ENCODE measurements around the gene THSD7B. TPM values are rescaled to one million over a fixed set of nuclear protein-coding genes. Genes with fewer than 3 reads are reported as not detected.
"Not testable (repeated sequence)": the region's sequence is repeated elsewhere in the genome, so short reads cannot be mapped to it uniquely, and the experiment has no call there.

The THSD7B gene
- polyA plus RNA-seq, 5 donors: 1.9 to 4.8 (median 3.1) TPM

GRCh38 chr2:137039482-137040152, 274.3 kb downstream of the THSD7B start:
- no peak for DNase-seq

GRCh38 chr2:137047369-137047768, 282.0 kb downstream of the THSD7B start:
- DNase-seq: no peak

- no peak for DNase-seq
Observed at GRCh38 chr2:137048455-137048854, 283.1 kb downstream of the THSD7B start.

- no peak for DNase-seq
Observed at GRCh38 chr2:137049518-137049917, 284.2 kb downstream of the THSD7B start.

GRCh38 chr2:137050949-137051348, 285.6 kb downstream of the THSD7B start:
- no peak for DNase-seq

- DNase-seq: no peak
Observed at GRCh38 chr2:137051778-137052398, 286.5 kb downstream of the THSD7B start.

- no peak for DNase-seq
Observed at GRCh38 chr2:137056704-137057103, 291.4 kb downstream of the THSD7B start.

- DNase-seq: not testable (repeated sequence)
Observed at GRCh38 chr2:137076111-137076765, 310.9 kb downstream of the THSD7B start.

GRCh38 chr2:137091704-137092103, 326.4 kb downstream of the THSD7B start:
- no peak for DNase-seq

GRCh38 chr2:137093116-137093515, 327.8 kb downstream of the THSD7B start:
- DNase-seq: no peak

- no peak for DNase-seq
Observed at GRCh38 chr2:137096187-137096586, 330.8 kb downstream of the THSD7B start.

- DNase-seq: no peak
Observed at GRCh38 chr2:137096693-137097092, 331.3 kb downstream of the THSD7B start.

- DNase-seq: not testable (repeated sequence)
Observed at GRCh38 chr2:137101814-137102213, 336.5 kb downstream of the THSD7B start.

- DNase-seq: no peak
Observed at GRCh38 chr2:137107904-137108303, 342.6 kb downstream of the THSD7B start.

GRCh38 chr2:137111896-137112295, 346.6 kb downstream of the THSD7B start:
- DNase-seq: no peak

GRCh38 chr2:137115081-137115794, 349.9 kb downstream of the THSD7B start:
- DNase-seq: no peak

- DNase-seq: no peak
Observed at GRCh38 chr2:137115795-137116089, 350.4 kb downstream of the THSD7B start.

GRCh38 chr2:137117385-137117784, 352.0 kb downstream of the THSD7B start:
- DNase-seq: no peak

- no peak for DNase-seq
Observed at GRCh38 chr2:137118140-137118539, 352.8 kb downstream of the THSD7B start.

GRCh38 chr2:137123226-137123625, 357.9 kb downstream of the THSD7B start:
- no peak for DNase-seq

- no peak for DNase-seq
Observed at GRCh38 chr2:137133225-137133624, 367.9 kb downstream of the THSD7B start.

- DNase-seq: no peak
Observed at GRCh38 chr2:137138263-137138662, 372.9 kb downstream of the THSD7B start.

- no peak for DNase-seq
Observed at GRCh38 chr2:137151731-137152130, 386.4 kb downstream of the THSD7B start.
